ENCODE data around the gene RNF130.

The RNF130 gene

GRCh38 chr5:179909224-179909623 lies 162.3 kb downstream of the RNF130 start:
- Histone ChIP-seq H3K9me2 (ENCODE audit: low read depth, low read length) (no peaks in the 10 kb centered on the region), H3K9me3 (ENCODE audit: low read length) (no peaks in the 10 kb centered on the region), H3F3A (ENCODE audit: insufficient read depth, low read length) (no peaks in the 10 kb centered on the region), H3K4me1 (ENCODE audit: insufficient read depth, low read length, severe bottlenecking) (peaks cover 34% of the 10 kb centered on the region), H3K79me2 (ENCODE audit: insufficient read depth, low read length) (no peaks in the 10 kb centered on the region), H3K4me2 (ENCODE audit: low read length) (no peak overlapping the region), H3K4me3 (ENCODE audit: low read depth, low read length, poor library complexity, severe bottlenecking) (no peak overlapping the region), H3K36me3 (ENCODE audit: insufficient read depth, low read length) (peaks cover 13% of the 10 kb centered on the region), H3K27me3 (ENCODE audit: insufficient read depth, low read length) (no peaks in the 10 kb centered on the region), H3K9ac (ENCODE audit: low read length) (no peak overlapping the region), H4K20me1 (ENCODE audit: insufficient read depth, low read length) (no peaks in the 10 kb centered on the region), H3K27ac (ENCODE audit: low read depth, low read length, poor library complexity, severe bottlenecking) (no peak overlapping the region), H2AFZ (ENCODE audit: low read length) (no peak overlapping the region)
- TF ChIP-seq EZH2 (IDR thresholded peaks at IDR 0.05; ENCODE audit: borderline replicate concordance, low read length) = no peak
- no peak for TF ChIP-seq CTCF (IDR thresholded peaks at IDR 0.05; ENCODE audit: low read length)

GRCh38 chr5:179908528-179908927 lies 163.0 kb downstream of the RNF130 start:
- Histone ChIP-seq H3K27ac (ENCODE audit: low read depth, low read length, poor library complexity, severe bottlenecking) (no peak overlapping the region), H2AFZ (ENCODE audit: low read length) (no peak overlapping the region), H3K4me1 (ENCODE audit: insufficient read depth, low read length, severe bottlenecking) (peaks cover 29% of the 10 kb centered on the region), H3K27me3 (ENCODE audit: insufficient read depth, low read length) (no peaks in the 10 kb centered on the region), H3F3A (ENCODE audit: insufficient read depth, low read length) (no peaks in the 10 kb centered on the region), H3K4me3 (ENCODE audit: low read depth, low read length, poor library complexity, severe bottlenecking) (peak overlapping the region; percentile 73), H4K20me1 (ENCODE audit: insufficient read depth, low read length) (no peaks in the 10 kb centered on the region), H3K9me3 (ENCODE audit: low read length) (no peaks in the 10 kb centered on the region), H3K79me2 (ENCODE audit: insufficient read depth, low read length) (no peaks in the 10 kb centered on the region), H3K36me3 (ENCODE audit: insufficient read depth, low read length) (peaks cover 18% of the 10 kb centered on the region), H3K9me2 (ENCODE audit: low read depth, low read length) (no peaks in the 10 kb centered on the region), H3K9ac (ENCODE audit: low read length) (peak overlapping the region; percentile 70; the same call in 1 of the 2 replicates), H3K4me2 (ENCODE audit: low read length) (peak overlapping the region; percentile 99)
- TF ChIP-seq EZH2 (IDR thresholded peaks at IDR 0.05; ENCODE audit: borderline replicate concordance, low read length) (no peak), CTCF (IDR thresholded peaks at IDR 0.05; ENCODE audit: low read length) (no peak)

- Histone ChIP-seq H3K4me2 (ENCODE audit: low read length) (peak within 1 kb of the TSS; percentile 99), H3K27me3 (ENCODE audit: insufficient read depth, low read length) (no peaks in the 10 kb centered on the region), H3K79me2 (ENCODE audit: insufficient read depth, low read length) (no peaks in the 10 kb centered on the region), H2AFZ (ENCODE audit: low read length) (0 out of 2 replicates have a peak within 1 kb of the TSS, but pooled peaks have one; percentile 71), H3K9me2 (ENCODE audit: low read depth, low read length) (no peaks in the 10 kb centered on the region), H4K20me1 (ENCODE audit: insufficient read depth, low read length) (no peaks in the 10 kb centered on the region), H3K4me1 (ENCODE audit: insufficient read depth, low read length, severe bottlenecking) (peaks cover 29% of the 10 kb centered on the region), H3K9me3 (ENCODE audit: low read length) (no peaks in the 10 kb centered on the region), H3K4me3 (ENCODE audit: low read depth, low read length, poor library complexity, severe bottlenecking) (peak within 1 kb of the TSS; percentile 73), H3K9ac (ENCODE audit: low read length) (peak within 1 kb of the TSS; percentile 82), H3K36me3 (ENCODE audit: insufficient read depth, low read length) (peaks cover 23% of the 10 kb centered on the region), H3K27ac (ENCODE audit: low read depth, low read length, poor library complexity, severe bottlenecking) (no peak within 1 kb of the TSS), H3F3A (ENCODE audit: insufficient read depth, low read length) (no peaks in the 10 kb centered on the region)
- TF ChIP-seq EZH2 (IDR thresholded peaks at IDR 0.05; ENCODE audit: borderline replicate concordance, low read length) (no peak), CTCF (IDR thresholded peaks at IDR 0.05; ENCODE audit: low read length) (no peak)
These were observed 163.8 kb downstream of the RNF130 start, which contains the start of gene TBC1D9B for GRCh38 chr5:179907556-179908324. Gene TBC1D9B, minus strand, starts transcription at chr5:179907897. Its CDS starts 76 bp downstream, at chr5:179907821.

Measured in OCI-LY1 (cell line).